ENCODE measurements around the gene WDR20. TPM values are rescaled to one million over a fixed set of nuclear protein-coding genes. Genes with fewer than 3 reads are reported as not detected.

The WDR20 gene
- total RNA-seq, 1 donor from 2014 or later: 28.5 TPM

DNA sequence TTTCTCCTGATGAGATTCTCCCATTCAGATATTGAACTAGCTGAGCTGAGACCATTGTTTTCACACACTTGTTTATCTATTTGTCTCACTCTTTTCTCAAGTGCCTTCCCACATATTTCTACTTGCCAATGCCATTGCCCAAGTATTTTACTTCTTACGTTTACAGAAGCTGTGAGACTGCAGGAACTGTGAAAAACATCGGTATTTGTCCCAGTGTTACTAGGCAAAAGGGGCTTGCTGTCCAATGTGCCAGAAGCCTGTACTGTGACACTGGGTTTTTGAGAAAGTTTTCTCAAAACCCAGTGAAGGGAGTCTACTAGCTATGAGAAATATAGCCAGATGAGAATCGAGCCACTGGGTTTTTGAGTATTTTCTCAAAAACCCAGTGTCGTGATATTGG is 37.5 kb downstream of the WDR20 start:
- Mint-ChIP-seq H3K9me3 (ENCODE audit: unreplicated experiment) (no peaks in the 10 kb centered on the region), H3K36me3 (ENCODE audit: low read depth, unreplicated experiment) (no peaks in the 10 kb centered on the region), H3K27me3 (ENCODE audit: unreplicated experiment) (no peaks in the 10 kb centered on the region), H3K4me1 (ENCODE audit: unreplicated experiment) (no peaks in the 10 kb centered on the region), H3K4me3 (ENCODE audit: unreplicated experiment) (no peak overlapping the region), H3K27ac (ENCODE audit: unreplicated experiment) (no peak overlapping the region)
- no peak for TF ChIP-seq CTCF (IDR thresholded peaks at IDR 0.05; ENCODE audit: unreplicated experiment)
- no peak for DNase-seq (ENCODE audit: low spot score)

DNA sequence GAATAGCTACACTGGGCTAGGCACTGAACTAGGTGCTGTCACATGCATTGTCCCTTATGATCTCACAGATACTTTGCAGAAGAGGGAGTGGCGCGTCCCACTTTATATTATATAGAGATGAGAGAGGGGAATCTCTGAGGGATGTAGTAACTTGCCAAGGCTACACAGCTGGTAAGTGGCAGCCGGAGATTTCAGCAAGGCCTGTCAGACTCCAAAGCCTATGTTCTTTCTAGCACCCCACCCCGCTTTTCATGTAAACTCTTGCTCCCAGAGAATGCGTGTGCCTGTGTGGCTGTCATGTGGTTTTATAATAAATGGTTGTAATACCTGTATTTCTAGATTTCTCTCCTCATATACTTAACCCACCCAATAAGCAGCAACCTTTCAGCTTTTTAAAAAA is 39.1 kb downstream of the WDR20 start:
- H3K9me3 Mint-ChIP-seq (ENCODE audit: unreplicated experiment): no peaks in the 10 kb centered on the region
- H3K4me1 Mint-ChIP-seq (ENCODE audit: unreplicated experiment): no peaks in the 10 kb centered on the region
- no peak overlapping the region for H3K4me3 Mint-ChIP-seq (ENCODE audit: unreplicated experiment)
- no peaks in the 10 kb centered on the region for H3K27me3 Mint-ChIP-seq (ENCODE audit: unreplicated experiment)
- no peaks in the 10 kb centered on the region for H3K36me3 Mint-ChIP-seq (ENCODE audit: low read depth, unreplicated experiment)
- no peak for DNase-seq (ENCODE audit: low spot score)
- H3K27ac Mint-ChIP-seq (ENCODE audit: unreplicated experiment): peak overlapping the region; percentile 9
- TF ChIP-seq CTCF (IDR thresholded peaks at IDR 0.05; ENCODE audit: unreplicated experiment): no peak

DNA sequence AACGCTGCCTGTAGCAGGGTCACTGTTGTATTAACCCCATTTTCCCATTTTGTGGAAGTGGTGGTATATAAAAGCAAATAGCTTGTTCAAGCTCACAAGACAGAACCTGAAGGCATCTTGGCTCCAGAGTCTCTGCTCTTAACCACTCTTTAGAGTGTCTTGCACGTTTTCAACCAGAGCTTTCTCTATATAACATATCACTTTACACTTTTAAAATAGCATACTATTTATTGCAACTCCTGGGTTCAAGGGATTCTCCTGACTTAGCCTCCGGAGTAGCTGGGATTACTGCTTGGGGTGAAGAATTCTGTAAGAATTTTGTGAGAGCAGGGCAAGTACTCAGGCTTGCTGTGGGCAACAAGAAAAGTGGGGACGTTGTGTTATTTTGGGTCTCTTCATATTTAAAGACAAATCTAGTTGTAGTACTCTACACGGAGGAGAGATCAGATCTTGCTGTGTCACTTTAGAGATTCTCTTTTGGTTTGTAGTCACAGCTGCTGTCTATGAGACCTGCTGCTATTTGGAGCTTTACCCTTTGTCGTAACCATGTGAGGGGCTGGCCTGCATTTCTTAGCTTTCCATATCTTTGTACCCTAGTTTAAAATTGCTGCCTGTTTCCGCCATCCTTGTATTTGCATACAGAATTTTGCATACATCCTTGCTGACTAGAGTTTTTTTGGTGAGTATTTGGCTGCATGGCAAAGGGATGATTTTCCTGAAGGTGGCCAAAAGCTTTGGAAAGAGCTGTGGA is 40.7 kb downstream of the WDR20 start:
- Mint-ChIP-seq H3K27me3 (ENCODE audit: unreplicated experiment) (no peaks in the 10 kb centered on the region), H3K27ac (ENCODE audit: unreplicated experiment) (no peak overlapping the region)

GRCh38 chr14:102181187-102181586 is 41.5 kb downstream of the WDR20 start:
- no peak for DNase-seq (ENCODE audit: low spot score)
- peaks cover 3% of the 10 kb centered on the region for H3K4me1 Mint-ChIP-seq (ENCODE audit: unreplicated experiment)
- H3K27ac Mint-ChIP-seq (ENCODE audit: unreplicated experiment): no peak overlapping the region
- no peaks in the 10 kb centered on the region for H3K36me3 Mint-ChIP-seq (ENCODE audit: low read depth, unreplicated experiment)
- no peaks in the 10 kb centered on the region for H3K27me3 Mint-ChIP-seq (ENCODE audit: unreplicated experiment)
- no peak overlapping the region for H3K4me3 Mint-ChIP-seq (ENCODE audit: unreplicated experiment)
- H3K9me3 Mint-ChIP-seq (ENCODE audit: unreplicated experiment): no peaks in the 10 kb centered on the region
- TF ChIP-seq CTCF (IDR thresholded peaks at IDR 0.05; ENCODE audit: unreplicated experiment): no peak

More for the DNA sequence above, 40.7 kb downstream of the WDR20 start:
- TF ChIP-seq CTCF (IDR thresholded peaks at IDR 0.05; ENCODE audit: unreplicated experiment): no peak
- peaks cover 3% of the 10 kb centered on the region for H3K4me1 Mint-ChIP-seq (ENCODE audit: unreplicated experiment)
- H3K36me3 Mint-ChIP-seq (ENCODE audit: low read depth, unreplicated experiment): no peaks in the 10 kb centered on the region
- H3K9me3 Mint-ChIP-seq (ENCODE audit: unreplicated experiment): no peaks in the 10 kb centered on the region
- DNase-seq (ENCODE audit: low spot score): no peak
- H3K4me3 Mint-ChIP-seq (ENCODE audit: unreplicated experiment): no peak overlapping the region

DNA sequence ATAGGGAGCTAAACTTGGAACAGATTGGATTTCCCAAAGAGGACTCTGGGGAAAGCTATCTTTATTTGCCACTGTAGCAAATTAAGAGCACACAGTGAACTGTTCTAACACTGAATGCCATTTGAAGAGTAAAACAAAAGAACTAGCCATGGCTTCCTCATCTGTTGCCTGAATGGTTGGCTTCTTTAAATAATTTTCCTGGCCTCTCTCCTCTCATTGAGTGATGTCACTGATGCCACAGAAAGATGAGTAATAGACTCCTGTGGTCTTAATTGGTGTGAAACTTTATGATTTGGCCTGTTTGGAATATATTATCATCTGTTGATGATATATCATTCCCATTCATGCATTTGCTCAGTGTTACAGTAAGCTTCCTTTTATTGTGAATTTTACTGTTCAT is 42.5 kb downstream of the WDR20 start:
- no peak for TF ChIP-seq CTCF (IDR thresholded peaks at IDR 0.05; ENCODE audit: unreplicated experiment)
- peaks cover 3% of the 10 kb centered on the region for H3K4me1 Mint-ChIP-seq (ENCODE audit: unreplicated experiment)
- DNase-seq (ENCODE audit: low spot score): no peak
- no peaks in the 10 kb centered on the region for H3K9me3 Mint-ChIP-seq (ENCODE audit: unreplicated experiment)
- no peaks in the 10 kb centered on the region for H3K36me3 Mint-ChIP-seq (ENCODE audit: low read depth, unreplicated experiment)
- no peak overlapping the region for H3K27ac Mint-ChIP-seq (ENCODE audit: unreplicated experiment)
- H3K27me3 Mint-ChIP-seq (ENCODE audit: unreplicated experiment): no peaks in the 10 kb centered on the region
- H3K4me3 Mint-ChIP-seq (ENCODE audit: unreplicated experiment): no peak overlapping the region

All from endothelial cell (in vitro differentiated cells).